HG03103 (cell line): ENCODE measurements around the gene KCNK7.
A peak's percentile ranks its signal among the peaks of the same experiment; 100 is the strongest.

Experiments
- ATAC-seq: cut with Tn5 transposase; IDR thresholded peaks from one replicate; pipeline ENCODE4 v1.9.1; 2021; ENCODE audit warnings: low read depth; ENCODE audit not compliant: unreplicated experiment

KCNK7 gene

GRCh38 chr11:65629579-65629978 is 34.0 kb upstream of the KCNK7 start:
- no peak for ATAC-seq

GRCh38 chr11:65627202-65627601 is 31.6 kb upstream of the KCNK7 start:
- no peak for ATAC-seq

DNA sequence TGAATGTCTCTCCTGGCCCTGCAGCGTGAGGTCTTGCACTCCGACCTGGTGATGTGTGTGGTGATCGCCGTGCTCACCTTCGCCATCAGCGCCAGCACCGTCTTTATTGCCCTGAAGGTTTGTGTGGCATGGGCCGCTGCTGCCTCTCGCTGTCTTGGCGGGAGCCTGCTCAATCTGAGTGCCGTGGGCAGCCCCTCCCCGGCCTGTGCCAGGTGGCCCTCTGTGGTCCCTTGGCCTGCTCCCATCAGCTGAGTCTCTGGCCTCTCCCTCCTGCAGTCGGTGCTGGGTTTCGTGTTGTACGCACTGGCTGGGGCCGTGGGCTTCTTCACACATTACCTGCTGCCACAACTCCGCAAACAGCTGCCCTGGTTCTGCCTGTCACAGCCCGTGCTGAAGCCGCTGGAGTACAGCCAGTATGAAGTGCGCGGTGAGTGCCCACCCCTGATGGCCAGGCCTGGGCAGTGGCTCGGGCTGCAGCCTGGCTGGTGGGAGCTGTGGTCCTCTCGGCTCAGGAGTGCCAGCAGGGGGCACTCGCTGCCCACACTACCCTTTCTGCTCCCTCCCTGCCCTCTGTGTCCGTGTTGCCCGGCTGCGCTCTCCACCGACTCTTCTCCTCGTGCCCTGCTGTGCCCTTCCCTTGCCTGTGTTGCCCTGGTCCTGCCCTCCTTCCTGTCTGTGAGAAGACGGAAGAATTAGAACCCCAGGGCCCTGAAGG is 30.2 kb upstream of the KCNK7 start:
- ATAC-seq, result no peak

DNA sequence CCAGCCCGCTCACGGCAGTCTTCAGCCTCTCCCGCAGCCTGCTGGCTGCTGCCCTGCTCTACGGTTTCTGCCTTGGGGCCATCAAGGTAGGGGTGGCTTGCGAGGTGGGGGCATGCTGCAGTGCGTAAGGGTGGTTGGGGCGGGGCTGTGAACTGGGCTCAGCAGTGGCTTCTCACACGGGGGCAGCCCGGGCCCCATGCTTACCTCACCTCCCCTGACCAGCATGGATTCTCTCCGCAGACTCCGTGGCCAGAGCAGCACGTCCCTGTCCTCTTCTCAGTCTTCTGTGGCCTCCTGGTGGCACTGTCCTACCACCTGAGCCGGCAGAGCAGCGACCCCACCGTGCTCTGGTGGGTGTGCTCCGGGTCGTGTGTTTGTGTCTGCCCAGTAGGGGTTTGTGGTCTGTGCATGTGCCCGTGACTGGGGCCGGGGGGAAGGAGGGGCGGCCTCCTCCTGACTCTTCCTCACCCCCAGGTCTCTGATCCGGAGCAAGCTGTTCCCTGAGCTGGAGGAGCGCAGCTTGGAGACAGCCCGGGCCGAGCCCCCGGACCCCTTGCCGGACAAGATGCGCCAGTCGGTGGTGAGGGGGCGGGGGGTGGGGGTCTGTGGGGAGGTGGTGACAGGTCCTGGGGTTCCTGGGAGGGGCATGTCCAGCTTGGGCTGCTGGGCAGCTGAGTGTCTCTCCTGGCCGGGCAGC is 29.5 kb upstream of the KCNK7 start:
- ATAC-seq, result no peak

- ATAC-seq, result no peak
These were observed 28.4 kb upstream of the KCNK7 start for GRCh38 chr11:65623852-65624616.

GRCh38 chr11:65623177-65623576 is 27.6 kb upstream of the KCNK7 start:
- no peak for ATAC-seq

GRCh38 chr11:65622011-65622410 is 26.4 kb upstream of the KCNK7 start:
- no peak for ATAC-seq

DNA sequence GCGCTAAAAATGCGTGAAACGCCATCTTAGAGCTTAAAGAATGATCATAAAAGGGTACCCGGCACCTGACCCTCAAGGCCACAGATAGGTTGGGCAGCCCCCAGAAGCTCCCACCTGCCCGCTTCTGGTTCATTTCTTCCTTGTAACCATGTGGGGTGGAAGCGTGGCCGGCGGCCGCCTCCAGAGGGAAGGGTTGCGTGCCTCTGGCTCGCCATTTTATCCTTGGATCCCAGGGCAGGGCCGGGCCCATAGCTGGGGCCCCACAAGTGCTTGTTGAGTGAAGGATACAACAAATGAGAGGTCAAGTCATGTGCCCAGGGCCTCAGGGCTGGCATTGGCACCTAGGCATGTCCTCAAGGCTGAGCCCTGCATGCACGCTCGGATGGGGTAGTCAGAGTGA is 25.9 kb upstream of the KCNK7 start:
- no peak for ATAC-seq

DNA sequence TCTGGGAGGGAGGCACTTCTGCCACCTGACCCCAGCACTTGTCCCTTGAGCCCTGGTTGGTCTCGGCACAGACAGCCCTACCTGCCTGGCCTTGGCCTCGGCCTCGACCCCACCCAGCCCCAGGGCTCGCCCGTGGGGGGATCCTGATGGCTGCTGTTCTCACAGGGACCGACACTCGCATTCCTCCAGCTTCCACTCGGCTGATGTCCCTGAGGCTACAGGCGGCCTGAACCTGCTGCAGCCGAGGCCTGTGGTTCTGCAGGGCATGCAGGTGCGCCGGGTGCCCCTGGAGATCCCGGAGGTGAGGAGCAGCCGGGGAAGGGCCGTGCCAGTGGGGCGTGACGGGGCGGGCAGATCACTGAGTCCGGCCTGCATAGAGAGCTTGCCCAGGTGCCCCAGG is 25.1 kb upstream of the KCNK7 start:
- no peak for ATAC-seq

DNA sequence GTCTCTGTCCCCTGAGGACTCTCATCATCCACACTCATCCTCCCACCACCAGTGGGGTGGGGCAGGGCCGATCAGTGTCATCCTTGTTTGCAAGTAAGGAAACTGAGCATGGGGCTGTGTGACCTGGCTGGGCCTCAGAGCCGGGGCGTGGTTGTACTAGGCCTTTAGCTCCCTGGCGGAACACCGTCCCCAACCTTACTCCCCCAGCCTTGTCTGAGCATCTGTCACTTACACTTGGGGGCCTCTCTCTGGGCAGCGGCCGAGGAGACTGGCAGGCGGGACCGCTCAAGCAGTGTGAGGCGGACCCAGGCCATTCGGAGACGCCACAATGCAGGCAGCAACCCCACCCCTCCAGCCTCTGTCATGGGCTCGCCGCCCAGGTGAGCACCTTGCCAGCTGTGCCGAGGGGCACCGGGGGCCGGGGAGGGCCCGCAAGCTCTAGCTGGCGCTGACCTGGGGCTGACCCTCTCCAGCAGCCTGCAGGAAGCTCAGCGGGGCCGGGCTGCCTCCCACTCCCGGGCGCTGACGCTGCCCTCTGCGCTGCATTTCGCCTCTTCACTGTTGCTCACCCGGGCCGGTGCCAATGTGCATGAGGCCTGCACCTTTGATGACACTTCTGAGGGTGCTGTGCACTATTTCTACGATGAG is 23.8 kb upstream of the KCNK7 start:
- no peak for ATAC-seq

- ATAC-seq, result no peak
These were observed 23.2 kb upstream of the KCNK7 start for GRCh38 chr11:65618763-65619162.

- no peak for ATAC-seq
These were observed 22.6 kb upstream of the KCNK7 start for GRCh38 chr11:65617990-65618751.

GRCh38 chr11:65617136-65617850 is 21.7 kb upstream of the KCNK7 start:
- ATAC-seq, result no peak

GRCh38 chr11:65616575-65617001 is 21.0 kb upstream of the KCNK7 start:
- ATAC-seq, result no peak

DNA sequence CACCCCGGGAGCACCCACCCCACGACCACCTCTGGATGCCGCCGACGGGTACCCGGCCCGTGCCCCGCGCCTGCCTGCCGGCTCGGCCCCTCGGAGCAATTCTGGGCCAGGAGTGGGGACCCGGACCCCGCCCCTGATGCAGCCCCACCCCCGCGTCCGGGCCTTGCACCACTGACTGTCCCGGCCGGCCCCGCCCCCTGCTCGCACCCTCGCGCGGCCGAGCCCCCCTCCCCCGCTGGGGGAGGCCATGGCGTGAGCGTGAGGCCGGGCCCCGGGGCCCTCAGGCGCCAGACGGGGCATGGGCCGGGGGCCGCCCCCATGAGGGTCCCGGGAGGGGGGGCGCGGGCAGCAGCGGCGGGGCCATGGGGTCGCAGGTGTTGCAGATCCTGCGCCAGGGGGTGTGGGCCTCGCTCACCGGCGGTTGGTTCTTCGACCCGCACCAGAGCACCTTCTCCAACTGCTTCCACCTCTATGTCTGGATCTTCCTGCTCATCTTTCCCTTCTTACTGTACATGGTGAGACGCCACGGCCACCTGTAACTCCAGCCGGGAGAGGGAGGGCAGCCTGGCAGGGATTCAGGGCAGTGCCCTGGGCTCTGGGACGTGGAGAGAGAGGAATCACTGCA is 20.5 kb upstream of the KCNK7 start:
- peak; percentile 1 for ATAC-seq

GRCh38 chr11:65615229-65615949 is 19.8 kb upstream of the KCNK7 start, which contains the start of gene PCNX3:
Gene PCNX3 (plus strand): TSS chr11:65615776. CDS start chr11:65616312, 536 bp downstream.
- ATAC-seq, result peak; percentile 75

DNA sequence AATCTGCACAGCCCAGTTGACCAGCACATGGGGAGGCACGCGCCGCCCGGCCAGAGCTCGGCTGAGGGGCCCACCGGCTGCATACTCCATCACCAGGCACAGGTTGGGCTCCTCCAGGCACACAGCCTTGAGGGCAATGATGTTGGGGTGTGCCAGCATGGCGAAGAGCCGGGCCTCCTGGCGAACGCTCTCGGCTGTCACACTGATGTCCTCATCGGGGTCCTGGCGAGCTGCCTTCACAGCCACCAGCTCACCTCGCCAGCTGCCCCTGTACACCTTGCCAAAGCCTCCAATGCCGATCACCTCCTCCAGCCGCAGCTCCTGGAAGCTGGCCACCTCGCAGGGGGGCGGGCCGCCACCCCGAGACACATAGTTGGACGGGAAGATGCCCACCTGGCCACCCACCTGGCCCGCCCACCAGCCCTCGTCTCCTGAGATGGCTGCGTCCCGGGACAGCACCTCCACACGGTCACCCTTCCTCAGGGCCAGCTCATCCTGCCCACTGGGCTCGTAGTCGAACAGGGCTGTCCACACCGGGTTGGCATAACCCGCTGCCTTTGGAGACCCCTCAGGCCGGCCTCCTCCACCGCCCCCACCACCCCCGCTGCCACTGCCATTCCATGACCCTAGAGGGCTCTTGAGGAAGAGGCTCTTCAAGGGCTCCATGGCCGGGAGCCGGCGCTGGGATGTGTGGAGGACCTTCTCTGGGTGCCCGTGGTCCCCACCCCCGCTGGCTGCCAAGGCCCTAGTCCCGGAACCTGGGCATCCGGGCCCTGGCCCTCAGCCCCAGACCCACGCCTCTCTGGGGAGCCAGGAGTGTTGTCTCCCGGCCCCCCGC is 17.7 kb upstream of the KCNK7 start:
- ATAC-seq, result no peak

- ATAC-seq, result no peak
These were observed 17.1 kb upstream of the KCNK7 start for GRCh38 chr11:65612691-65613090.
